WTC11 (cell line): Measurements from ENCODE around the gene COMMD9. TPM values are rescaled to one million over a fixed set of nuclear protein-coding genes. Genes with fewer than 3 reads are reported as not detected.

Experiments
- ATAC-seq: fragments of 200-7000 bp; cut with Tn5 transposase; 2 replicates; pipeline ENCODE4 v1.10.0; 2021; ENCODE audit warnings: mild to moderate bottlenecking, moderate library complexity
- CTCF ChIA-PET: fragments of 300-600 bp; sonication (Branson Sonifier 250); formaldehyde crosslinking; loops from one replicate; lab custom pipeline; 2021; ENCODE audit warnings: antibody characterized with exemption; lab: Charles Lee
- POLR2A ChIA-PET: fragments of 350-600 bp; sonication (Branson Sonifier 250); formaldehyde crosslinking; loops from one replicate; lab custom pipeline; 2021; ENCODE audit warnings: antibody characterized with exemption; lab: Charles Lee
- DNase-seq: peaks from one replicate; pipeline ENCODE4 v3.0.0; 2021; ENCODE audit warnings: low spot score
- H3K27ac Mint-ChIP-seq: 2 replicates; pipeline ENCODE4 v1.8.0; 2021; ENCODE audit warnings: mixed read lengths
- H3K27me3 Mint-ChIP-seq: 2 replicates; pipeline ENCODE4 v1.8.0; 2021; ENCODE audit warnings: low read depth, mild to moderate bottlenecking, moderate library complexity, mixed read lengths
- H3K36me3 Mint-ChIP-seq: 2 replicates; pipeline ENCODE4 v1.8.0; 2021; ENCODE audit warnings: mixed read lengths
- H3K4me1 Mint-ChIP-seq: 2 replicates; pipeline ENCODE4 v1.8.0; 2022; ENCODE audit warnings: mixed read lengths
- H3K4me3 Mint-ChIP-seq: 2 replicates; pipeline ENCODE4 v1.8.0; 2021; ENCODE audit warnings: mild to moderate bottlenecking, moderate library complexity, mixed read lengths
- H3K9me3 Mint-ChIP-seq: 2 replicates; pipeline ENCODE4 v1.8.0; 2021; ENCODE audit warnings: mixed read lengths
- CREM ChIP-seq: sonication (generic); formaldehyde crosslinking; IDR thresholded peaks from 2 replicates; pipeline ENCODE4 v1.8.1; 2022; ENCODE audit warnings: mild to moderate bottlenecking, missing genetic modification reagents, moderate library complexity
- FOXP1 ChIP-seq: sonication (generic); formaldehyde crosslinking; IDR thresholded peaks from 2 replicates; pipeline ENCODE4 v1.8.0; 2022; ENCODE audit warnings: missing genetic modification reagents, mild to moderate bottlenecking, moderate library complexity, borderline replicate concordance
- HMGXB4 ChIP-seq: sonication (generic); formaldehyde crosslinking; IDR thresholded peaks from 2 replicates; pipeline ENCODE4 v1.8.1; 2023; ENCODE audit warnings: mild to moderate bottlenecking, moderate library complexity, missing genetic modification reagents
- MYBL2 ChIP-seq: sonication (generic); formaldehyde crosslinking; IDR thresholded peaks from 2 replicates; pipeline ENCODE4 v1.8.1; 2023; ENCODE audit warnings: mild to moderate bottlenecking, moderate library complexity, missing genetic modification reagents
- NR1H2 ChIP-seq: sonication (generic); formaldehyde crosslinking; IDR thresholded peaks from 2 replicates; pipeline ENCODE4 v1.9.0; 2021; ENCODE audit warnings: mild to moderate bottlenecking, moderate library complexity, missing genetic modification reagents
- OVOL2 ChIP-seq: fragments of 250-450 bp; sonication (Bioruptor Pico); IDR thresholded peaks from 2 replicates; pipeline ENCODE4 v1.9.0; 2021; ENCODE audit warnings: mild to moderate bottlenecking, borderline replicate concordance
- PREB ChIP-seq: sonication (generic); formaldehyde crosslinking; IDR thresholded peaks from 2 replicates; pipeline ENCODE4 v1.8.1; 2022; ENCODE audit warnings: mild to moderate bottlenecking, missing genetic modification reagents, moderate library complexity, borderline replicate concordance
- PRRX2 ChIP-seq: fragments of 250-450 bp; sonication (Bioruptor Pico); IDR thresholded peaks from 2 replicates; pipeline ENCODE4 v1.8.0; 2021; ENCODE audit warnings: mild to moderate bottlenecking
- RORB ChIP-seq: fragments of 250-450 bp; sonication (Bioruptor Pico); IDR thresholded peaks from 2 replicates; pipeline ENCODE4 v1.9.0; 2021; ENCODE audit warnings: mild to moderate bottlenecking
- SOX15 ChIP-seq: fragments of 250-450 bp; sonication (Bioruptor Pico); IDR thresholded peaks from 2 replicates; pipeline ENCODE4 v1.9.0; 2021; ENCODE audit warnings: mild to moderate bottlenecking
- TEAD1 ChIP-seq: sonication (generic); formaldehyde crosslinking; IDR thresholded peaks from 2 replicates; pipeline ENCODE4 v1.8.0; 2022; ENCODE audit warnings: mild to moderate bottlenecking, missing genetic modification reagents
- ZNF232 ChIP-seq: sonication (generic); formaldehyde crosslinking; IDR thresholded peaks from 2 replicates; pipeline ENCODE4 v1.8.0; 2022; ENCODE audit warnings: mild to moderate bottlenecking, missing genetic modification reagents
- ZNF263 ChIP-seq: sonication (generic); formaldehyde crosslinking; IDR thresholded peaks from 2 replicates; pipeline ENCODE4 v1.8.1; 2022; ENCODE audit warnings: low read depth, mild to moderate bottlenecking, moderate library complexity, missing genetic modification reagents
- ZNF396 ChIP-seq: fragments of 250-450 bp; sonication (Bioruptor Pico); IDR thresholded peaks from 2 replicates; pipeline ENCODE4 v1.8.0; 2021; ENCODE audit warnings: mild to moderate bottlenecking, moderate library complexity, borderline replicate concordance
- ZNF416 ChIP-seq: fragments of 250-450 bp; sonication (Bioruptor Pico); IDR thresholded peaks from 2 replicates; pipeline ENCODE4 v1.9.0; 2021; ENCODE audit warnings: mild to moderate bottlenecking, inconsistent platforms
- total RNA-seq: library from RNA; stranded (reverse); gene quantifications from 3 replicates; pipeline ENCODE4 v1.2.3, GENCODE V29; 2021
- TF ChIP-seq, protein P1 (sequence below): fragments of 250-450 bp; sonication (Bioruptor Pico); IDR thresholded peaks from 2 replicates; pipeline ENCODE4 v1.9.0; 2021; ENCODE audit warnings: mild to moderate bottlenecking
- TF ChIP-seq, protein P2 (sequence below): sonication (generic); formaldehyde crosslinking; IDR thresholded peaks from 2 replicates; pipeline ENCODE4 v1.8.0; 2023; ENCODE audit warnings: mild to moderate bottlenecking, missing genetic modification reagents
- TF ChIP-seq, protein P3 (sequence below): sonication (generic); formaldehyde crosslinking; IDR thresholded peaks from 2 replicates; pipeline ENCODE4 v1.8.1; 2023; ENCODE audit warnings: mild to moderate bottlenecking, missing genetic modification reagents
- TF ChIP-seq, protein P4 (sequence below): sonication (generic); formaldehyde crosslinking; IDR thresholded peaks from 2 replicates; pipeline ENCODE4 v1.8.0; 2022; ENCODE audit warnings: missing genetic modification reagents
- TF ChIP-seq, protein P5 (sequence below): fragments of 250-450 bp; sonication (Bioruptor Pico); IDR thresholded peaks from 2 replicates; pipeline ENCODE4 v2.1.2; 2022; ENCODE audit warnings: mild to moderate bottlenecking, moderate library complexity

The COMMD9 gene
- total RNA-seq, 1 experiment from 2014 or later, result 33.3 TPM

- TF ChIP-seq CREM (CRISPR knock-in tag), result no peak
- TF ChIP-seq, protein P1, sequence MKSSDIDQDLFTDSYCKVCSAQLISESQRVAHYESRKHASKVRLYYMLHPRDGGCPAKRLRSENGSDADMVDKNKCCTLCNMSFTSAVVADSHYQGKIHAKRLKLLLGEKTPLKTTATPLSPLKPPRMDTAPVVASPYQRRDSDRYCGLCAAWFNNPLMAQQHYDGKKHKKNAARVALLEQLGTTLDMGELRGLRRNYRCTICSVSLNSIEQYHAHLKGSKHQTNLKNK (CRISPR knock-in tag), result no peak
- TF ChIP-seq HMGXB4 (CRISPR knock-in tag), result no peak
- no peak for TF ChIP-seq MYBL2 (CRISPR knock-in tag)
- TF ChIP-seq ZNF416 (CRISPR knock-in tag), result no peak
- no peak for TF ChIP-seq RORB (CRISPR knock-in tag)
- no peak for TF ChIP-seq PRRX2 (CRISPR knock-in tag)
- TF ChIP-seq FOXP1 (CRISPR knock-in tag), result no peak
- TF ChIP-seq SOX15, result no peak
- TF ChIP-seq, protein P2, sequence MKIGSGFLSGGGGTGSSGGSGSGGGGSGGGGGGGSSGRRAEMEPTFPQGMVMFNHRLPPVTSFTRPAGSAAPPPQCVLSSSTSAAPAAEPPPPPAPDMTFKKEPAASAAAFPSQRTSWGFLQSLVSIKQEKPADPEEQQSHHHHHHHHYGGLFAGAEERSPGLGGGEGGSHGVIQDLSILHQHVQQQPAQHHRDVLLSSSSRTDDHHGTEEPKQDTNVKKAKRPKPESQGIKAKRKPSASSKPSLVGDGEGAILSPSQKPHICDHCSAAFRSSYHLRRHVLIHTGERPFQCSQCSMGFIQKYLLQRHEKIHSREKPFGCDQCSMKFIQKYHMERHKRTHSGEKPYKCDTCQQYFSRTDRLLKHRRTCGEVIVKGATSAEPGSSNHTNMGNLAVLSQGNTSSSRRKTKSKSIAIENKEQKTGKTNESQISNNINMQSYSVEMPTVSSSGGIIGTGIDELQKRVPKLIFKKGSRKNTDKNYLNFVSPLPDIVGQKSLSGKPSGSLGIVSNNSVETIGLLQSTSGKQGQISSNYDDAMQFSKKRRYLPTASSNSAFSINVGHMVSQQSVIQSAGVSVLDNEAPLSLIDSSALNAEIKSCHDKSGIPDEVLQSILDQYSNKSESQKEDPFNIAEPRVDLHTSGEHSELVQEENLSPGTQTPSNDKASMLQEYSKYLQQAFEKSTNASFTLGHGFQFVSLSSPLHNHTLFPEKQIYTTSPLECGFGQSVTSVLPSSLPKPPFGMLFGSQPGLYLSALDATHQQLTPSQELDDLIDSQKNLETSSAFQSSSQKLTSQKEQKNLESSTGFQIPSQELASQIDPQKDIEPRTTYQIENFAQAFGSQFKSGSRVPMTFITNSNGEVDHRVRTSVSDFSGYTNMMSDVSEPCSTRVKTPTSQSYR (CRISPR knock-in tag), result no peak
- TF ChIP-seq, protein P3, sequence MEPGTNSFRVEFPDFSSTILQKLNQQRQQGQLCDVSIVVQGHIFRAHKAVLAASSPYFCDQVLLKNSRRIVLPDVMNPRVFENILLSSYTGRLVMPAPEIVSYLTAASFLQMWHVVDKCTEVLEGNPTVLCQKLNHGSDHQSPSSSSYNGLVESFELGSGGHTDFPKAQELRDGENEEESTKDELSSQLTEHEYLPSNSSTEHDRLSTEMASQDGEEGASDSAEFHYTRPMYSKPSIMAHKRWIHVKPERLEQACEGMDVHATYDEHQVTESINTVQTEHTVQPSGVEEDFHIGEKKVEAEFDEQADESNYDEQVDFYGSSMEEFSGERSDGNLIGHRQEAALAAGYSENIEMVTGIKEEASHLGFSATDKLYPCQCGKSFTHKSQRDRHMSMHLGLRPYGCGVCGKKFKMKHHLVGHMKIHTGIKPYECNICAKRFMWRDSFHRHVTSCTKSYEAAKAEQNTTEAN (CRISPR knock-in tag), result no peak
- TF ChIP-seq NR1H2, result no peak
- TF ChIP-seq, protein P4, sequence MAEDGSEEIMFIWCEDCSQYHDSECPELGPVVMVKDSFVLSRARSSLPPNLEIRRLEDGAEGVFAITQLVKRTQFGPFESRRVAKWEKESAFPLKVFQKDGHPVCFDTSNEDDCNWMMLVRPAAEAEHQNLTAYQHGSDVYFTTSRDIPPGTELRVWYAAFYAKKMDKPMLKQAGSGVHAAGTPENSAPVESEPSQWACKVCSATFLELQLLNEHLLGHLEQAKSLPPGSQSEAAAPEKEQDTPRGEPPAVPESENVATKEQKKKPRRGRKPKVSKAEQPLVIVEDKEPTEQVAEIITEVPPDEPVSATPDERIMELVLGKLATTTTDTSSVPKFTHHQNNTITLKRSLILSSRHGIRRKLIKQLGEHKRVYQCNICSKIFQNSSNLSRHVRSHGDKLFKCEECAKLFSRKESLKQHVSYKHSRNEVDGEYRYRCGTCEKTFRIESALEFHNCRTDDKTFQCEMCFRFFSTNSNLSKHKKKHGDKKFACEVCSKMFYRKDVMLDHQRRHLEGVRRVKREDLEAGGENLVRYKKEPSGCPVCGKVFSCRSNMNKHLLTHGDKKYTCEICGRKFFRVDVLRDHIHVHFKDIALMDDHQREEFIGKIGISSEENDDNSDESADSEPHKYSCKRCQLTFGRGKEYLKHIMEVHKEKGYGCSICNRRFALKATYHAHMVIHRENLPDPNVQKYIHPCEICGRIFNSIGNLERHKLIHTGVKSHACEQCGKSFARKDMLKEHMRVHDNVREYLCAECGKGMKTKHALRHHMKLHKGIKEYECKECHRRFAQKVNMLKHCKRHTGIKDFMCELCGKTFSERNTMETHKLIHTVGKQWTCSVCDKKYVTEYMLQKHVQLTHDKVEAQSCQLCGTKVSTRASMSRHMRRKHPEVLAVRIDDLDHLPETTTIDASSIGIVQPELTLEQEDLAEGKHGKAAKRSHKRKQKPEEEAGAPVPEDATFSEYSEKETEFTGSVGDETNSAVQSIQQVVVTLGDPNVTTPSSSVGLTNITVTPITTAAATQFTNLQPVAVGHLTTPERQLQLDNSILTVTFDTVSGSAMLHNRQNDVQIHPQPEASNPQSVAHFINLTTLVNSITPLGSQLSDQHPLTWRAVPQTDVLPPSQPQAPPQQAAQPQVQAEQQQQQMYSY, result no peak
- no peak for TF ChIP-seq TEAD1
- no peak for TF ChIP-seq PREB
- TF ChIP-seq, protein P5, sequence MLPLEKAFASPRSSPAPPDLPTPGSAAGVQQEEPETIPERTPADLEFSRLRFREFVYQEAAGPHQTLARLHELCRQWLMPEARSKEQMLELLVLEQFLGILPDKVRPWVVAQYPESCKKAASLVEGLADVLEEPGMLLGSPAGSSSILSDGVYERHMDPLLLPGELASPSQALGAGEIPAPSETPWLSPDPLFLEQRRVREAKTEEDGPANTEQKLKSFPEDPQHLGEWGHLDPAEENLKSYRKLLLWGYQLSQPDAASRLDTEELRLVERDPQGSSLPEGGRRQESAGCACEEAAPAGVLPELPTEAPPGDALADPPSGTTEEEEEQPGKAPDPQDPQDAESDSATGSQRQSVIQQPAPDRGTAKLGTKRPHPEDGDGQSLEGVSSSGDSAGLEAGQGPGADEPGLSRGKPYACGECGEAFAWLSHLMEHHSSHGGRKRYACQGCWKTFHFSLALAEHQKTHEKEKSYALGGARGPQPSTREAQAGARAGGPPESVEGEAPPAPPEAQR (CRISPR knock-in tag), result no peak
- TF ChIP-seq ZNF263 (CRISPR knock-in tag), result no peak
- no peak for TF ChIP-seq ZNF232 (CRISPR knock-in tag)
- no peak for TF ChIP-seq OVOL2
- TF ChIP-seq ZNF396 (CRISPR knock-in tag), result no peak
- no peaks in the 10 kb centered on the region for H3K4me1 Mint-ChIP-seq
- ChIA-PET POLR2A (no interaction called here), CTCF (interaction anchor here (0.9 to 1.4 kb wide), 2 partner anchors 8 to 178 kb away, joined by 3 to 4 read pairs; no protein-coding TSS in a partner anchor)
- H3K27me3 Mint-ChIP-seq, result peaks cover 2% of the 10 kb centered on the region; the same call in 1 of the 2 replicates
- peaks cover 9% of the 10 kb centered on the region for H3K9me3 Mint-ChIP-seq
- no peak overlapping the region for H3K4me3 Mint-ChIP-seq
- no peak for ATAC-seq
- no peak for DNase-seq
- no peak overlapping the region for H3K27ac Mint-ChIP-seq
- no peaks in the 10 kb centered on the region for H3K36me3 Mint-ChIP-seq
Observed at GRCh38 chr11:36300650-36301049, 11.4 kb upstream of the COMMD9 start.
